ENCODE results near the gene PDGFD. TPM values are rescaled to one million over a fixed set of nuclear protein-coding genes. Genes with fewer than 3 reads are reported as not detected.

Gene PDGFD
- polyA plus RNA-seq, 3 donors, result 7.7 to 15.7 (median 9.1) TPM

DNA sequence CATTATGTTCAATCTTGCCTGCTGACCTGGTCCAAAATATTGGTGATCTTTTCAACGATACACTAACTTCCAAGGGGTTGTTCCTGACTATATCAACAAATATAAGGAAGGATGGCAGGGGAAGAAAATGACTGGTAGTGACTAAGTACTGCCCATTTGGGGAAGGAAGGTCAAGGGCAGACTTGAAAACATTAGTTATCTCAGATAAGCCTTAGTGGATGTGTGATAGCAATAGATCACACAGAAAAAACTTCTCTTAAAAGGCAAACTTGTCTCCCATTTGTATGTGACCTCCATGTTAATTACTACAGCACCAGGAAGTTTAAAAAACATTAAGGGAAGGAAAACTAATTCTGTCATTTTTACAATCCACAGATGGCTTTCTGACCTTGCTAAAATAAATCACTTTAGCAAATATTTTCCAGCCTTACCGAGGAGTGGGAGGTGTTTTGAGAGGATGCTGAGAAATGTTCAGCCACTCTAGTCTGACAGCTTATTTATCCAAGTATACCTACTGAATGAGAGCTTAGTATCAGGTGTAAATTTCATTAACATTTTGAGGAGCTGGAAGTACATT lies 215.7 kb downstream of the PDGFD start:
- H3K27ac ChIP-seq (ENCODE audit: low read depth, low read length), result no peak overlapping the region
- 52 to 60% (median 59%) methylated on average over 2 of the region's 2 CpGs for WGBS, 3 donors

DNA sequence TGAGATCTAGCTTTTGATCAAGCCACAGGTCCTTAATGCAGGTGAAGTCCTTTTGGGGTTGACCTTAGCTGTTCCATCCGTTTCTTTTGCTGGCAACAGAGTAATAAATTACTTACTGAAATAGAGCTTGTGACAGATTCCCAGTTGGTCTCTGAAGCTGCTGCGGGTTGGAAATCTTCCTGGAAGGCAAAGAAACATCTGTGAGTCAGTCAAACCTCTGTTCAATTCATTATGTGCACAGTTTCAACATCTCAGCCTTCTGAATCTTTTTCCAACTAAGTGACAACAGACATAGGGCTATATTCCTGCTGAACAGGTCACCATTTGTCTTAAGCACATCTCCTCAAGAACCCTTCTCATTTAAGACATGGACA lies 216.4 kb downstream of the PDGFD start:
- 48 to 54% (median 52%) methylated on average over 2 of the region's 2 CpGs for WGBS, 3 donors
- H3K27ac ChIP-seq (ENCODE audit: low read depth, low read length), result no peak overlapping the region

- 68 to 73% (median 70%) methylated on average over 3 of the region's 3 CpGs for WGBS, 3 donors
Observed at GRCh38 chr11:103946793-103947545, 217.0 kb downstream of the PDGFD start.

DNA sequence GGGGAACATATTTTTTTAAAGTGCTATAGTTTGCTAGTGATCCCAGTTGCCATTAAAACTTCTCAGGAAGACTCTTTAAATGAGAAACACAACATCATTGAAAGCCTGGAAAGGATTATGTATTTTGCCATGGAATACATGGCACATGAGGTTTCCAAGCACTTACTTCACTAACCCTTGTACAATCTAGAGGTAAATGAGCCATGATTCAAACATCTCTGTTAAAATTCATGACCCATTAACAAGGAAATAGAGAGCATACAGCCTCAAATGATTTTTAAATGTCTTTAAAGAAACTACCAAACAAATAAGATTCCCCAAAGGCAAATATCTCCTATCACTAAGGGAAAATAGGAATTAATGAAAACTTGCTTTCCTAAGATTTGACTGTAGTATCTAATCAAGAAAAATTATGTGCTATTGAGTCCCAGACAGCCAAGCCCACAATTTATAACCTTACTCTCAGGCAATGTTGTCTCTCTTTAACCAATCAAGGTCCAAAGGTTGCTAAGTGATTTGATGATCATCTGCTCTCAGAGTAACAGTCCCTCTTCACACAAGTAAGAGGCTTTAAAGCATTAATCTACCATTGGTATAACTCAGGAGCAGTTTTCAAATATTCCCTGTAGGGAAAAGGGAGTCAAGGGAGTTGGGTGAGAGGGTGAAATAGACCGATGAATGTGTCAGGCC lies 219.6 kb downstream of the PDGFD start:
- WGBS, 3 donors, result 93 to 95% (median 94%) methylated on average over 1 of the region's 1 CpG
- no peak overlapping the region for H3K27ac ChIP-seq (ENCODE audit: low read depth, low read length)

More at GRCh38 chr11:103946793-103947545, 217.0 kb downstream of the PDGFD start:
- no peak overlapping the region for H3K27ac ChIP-seq (ENCODE audit: low read depth, low read length)

DNA sequence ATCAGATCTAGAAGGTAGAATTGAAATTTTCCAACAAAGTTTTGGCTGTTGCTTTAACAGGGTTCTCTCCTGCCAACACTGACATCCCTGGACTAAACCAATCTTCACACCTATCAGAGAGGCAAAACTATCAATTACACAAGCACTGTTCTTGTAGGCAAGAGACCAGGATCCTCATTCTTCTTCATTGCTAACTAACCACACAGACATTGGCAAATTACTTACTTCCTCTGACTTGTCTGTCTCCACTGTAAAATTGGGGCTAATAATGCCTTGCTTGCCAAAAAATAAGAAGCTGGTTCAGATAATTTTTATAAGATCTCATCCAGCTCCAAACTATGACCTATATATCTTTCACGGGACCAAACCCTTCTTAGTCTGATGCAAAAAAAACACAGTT lies 221.3 kb downstream of the PDGFD start:
- no peak overlapping the region for H3K27ac ChIP-seq (ENCODE audit: low read depth, low read length)
- WGBS, 3 donors, result 81 to 94% (median 90%) methylated on average over 1 of the region's 1 CpG

DNA sequence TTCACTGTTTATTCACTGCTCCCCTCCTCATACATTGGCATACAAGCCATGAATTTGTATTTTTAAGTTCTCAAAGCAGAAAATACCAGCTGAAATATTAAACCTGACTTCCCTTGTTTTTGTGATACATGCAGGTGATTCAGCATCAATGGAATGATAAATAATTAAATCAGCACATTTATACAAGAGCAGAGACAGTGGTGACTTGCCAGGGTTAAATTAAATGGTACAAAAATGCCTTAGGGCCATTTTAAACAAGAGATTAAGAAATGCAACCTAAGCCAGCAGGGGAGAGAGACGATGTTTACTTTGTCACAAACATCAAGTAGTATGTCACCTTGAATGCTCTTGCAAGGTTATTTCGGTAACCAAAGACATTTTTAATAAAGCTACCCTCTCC lies 223.4 kb downstream of the PDGFD start:
- WGBS, 3 donors, result 32 to 96% (median 89%) methylated on average over 2 of the region's 2 CpGs
- no peak overlapping the region for H3K27ac ChIP-seq (ENCODE audit: low read depth, low read length)

- 93 to 98% (median 93%) methylated on average over 3 of the region's 3 CpGs for WGBS, 3 donors
- H3K27ac ChIP-seq (ENCODE audit: low read depth, low read length), result no peak overlapping the region
Observed at GRCh38 chr11:103939694-103940093, 224.3 kb downstream of the PDGFD start.

- no peak overlapping the region for H3K27ac ChIP-seq (ENCODE audit: low read depth, low read length)
- 61 to 82% (median 67%) methylated on average over 1 of the region's 1 CpG for WGBS, 3 donors
Observed at GRCh38 chr11:103936059-103936458, 227.9 kb downstream of the PDGFD start.

DNA sequence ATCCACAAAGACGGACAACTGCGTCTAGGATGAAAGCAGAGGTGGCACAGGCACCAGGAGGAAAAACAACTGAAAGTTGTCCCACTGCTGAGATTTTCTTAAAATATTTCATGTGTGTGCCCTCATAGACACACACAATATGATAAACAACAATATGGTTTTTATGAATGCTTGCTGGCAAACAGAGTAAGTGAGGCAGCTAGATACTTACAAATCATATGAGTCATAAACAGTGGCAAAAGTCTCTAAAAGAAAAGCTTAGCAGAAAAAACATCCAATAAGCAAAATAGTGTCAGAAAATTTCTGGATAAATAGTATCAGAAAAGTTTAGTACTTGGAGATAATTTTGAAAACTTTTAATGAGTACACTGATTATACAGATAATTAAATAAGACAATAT lies 228.7 kb downstream of the PDGFD start:
- no peak overlapping the region for H3K27ac ChIP-seq (ENCODE audit: low read depth, low read length)
- 94 to 100% (median 94%) methylated on average over 2 of the region's 2 CpGs for WGBS, 3 donors

GRCh38 chr11:103929170-103929903 lies 234.6 kb downstream of the PDGFD start:
- WGBS, 3 donors, result 65 to 91% (median 89%) methylated on average over 3 of the region's 3 CpGs
- no peak overlapping the region for H3K27ac ChIP-seq (ENCODE audit: low read depth, low read length)

DNA sequence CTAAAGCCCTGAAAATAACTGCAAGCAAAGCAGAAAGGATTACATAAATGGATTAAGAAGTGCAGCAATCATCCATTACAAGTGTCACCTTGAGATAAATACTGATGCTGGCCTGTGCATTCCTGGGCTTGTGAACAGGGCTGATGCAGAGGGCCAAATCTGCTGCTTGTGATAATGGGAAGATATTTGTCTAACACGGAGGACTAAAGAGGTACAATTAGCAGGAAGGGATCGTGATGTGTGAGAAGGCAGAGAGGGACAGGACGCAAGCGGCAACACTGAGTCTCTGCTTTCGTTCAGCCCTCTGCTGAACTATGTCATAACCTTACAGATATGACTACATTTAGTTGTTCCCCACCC lies 235.2 kb downstream of the PDGFD start:
- WGBS, 3 donors, result 84 to 88% (median 86%) methylated on average over 5 of the region's 5 CpGs
- H3K27ac ChIP-seq (ENCODE audit: low read depth, low read length), result no peak overlapping the region

- 89 to 94% (median 94%) methylated on average over 5 of the region's 5 CpGs for WGBS, 3 donors
Observed at GRCh38 chr11:103928040-103928801, 235.7 kb downstream of the PDGFD start.

DNA sequence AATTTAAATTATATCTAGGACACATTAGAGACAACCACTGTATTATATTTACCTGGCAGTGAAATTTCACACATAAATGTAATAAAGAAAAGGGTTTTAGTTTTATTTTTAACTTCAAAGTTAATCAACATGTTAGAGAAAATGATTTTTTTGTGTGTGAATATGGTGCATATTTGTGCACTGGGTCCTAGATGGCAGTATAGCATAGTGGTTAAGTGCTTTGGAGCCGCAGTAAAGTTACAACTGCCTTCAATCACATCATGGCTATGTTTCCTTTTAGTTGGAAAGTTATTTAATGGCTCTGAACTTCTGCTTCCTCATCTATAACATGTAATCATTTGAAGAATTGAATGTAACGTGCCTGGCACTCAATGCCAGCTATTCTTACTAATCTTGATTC lies 236.4 kb downstream of the PDGFD start:
- no peak overlapping the region for H3K27ac ChIP-seq (ENCODE audit: low read depth, low read length)
- 48 to 55% (median 52%) methylated on average over 2 of the region's 2 CpGs for WGBS, 3 donors

More at GRCh38 chr11:103928040-103928801, 235.7 kb downstream of the PDGFD start:
- H3K27ac ChIP-seq (ENCODE audit: low read depth, low read length), result peak overlapping the region; percentile 38

DNA sequence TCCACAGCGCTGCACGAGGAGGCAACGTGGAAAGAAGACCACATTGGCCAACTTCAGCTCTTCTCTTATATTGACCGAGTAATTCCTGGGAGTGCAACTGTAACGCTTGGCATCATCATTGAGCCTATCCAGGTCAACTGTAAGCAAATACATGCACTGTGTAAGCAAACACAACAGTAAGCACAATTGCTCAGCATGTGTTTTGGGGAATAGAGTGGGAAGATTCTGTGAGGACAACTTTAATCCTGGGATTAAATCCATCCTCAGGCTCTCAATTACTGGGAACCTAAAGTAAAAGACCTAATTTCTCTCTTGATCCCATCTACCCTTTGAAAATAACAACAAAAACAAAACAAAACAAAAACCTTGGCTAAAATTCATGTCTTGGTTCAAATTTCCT lies 237.0 kb downstream of the PDGFD start:
- H3K27ac ChIP-seq (ENCODE audit: low read depth, low read length), result no peak overlapping the region
- WGBS, 3 donors, result 86 to 97% (median 94%) methylated on average over 5 of the region's 5 CpGs

- no peak overlapping the region for H3K27ac ChIP-seq (ENCODE audit: low read depth, low read length)
- WGBS, 3 donors, result 87 to 93% (median 91%) methylated on average over 5 of the region's 5 CpGs
Observed at GRCh38 chr11:103924166-103925013, 239.6 kb downstream of the PDGFD start.

GRCh38 chr11:103923451-103923931 lies 240.5 kb downstream of the PDGFD start:
- no peak overlapping the region for H3K27ac ChIP-seq (ENCODE audit: low read depth, low read length)

DNA sequence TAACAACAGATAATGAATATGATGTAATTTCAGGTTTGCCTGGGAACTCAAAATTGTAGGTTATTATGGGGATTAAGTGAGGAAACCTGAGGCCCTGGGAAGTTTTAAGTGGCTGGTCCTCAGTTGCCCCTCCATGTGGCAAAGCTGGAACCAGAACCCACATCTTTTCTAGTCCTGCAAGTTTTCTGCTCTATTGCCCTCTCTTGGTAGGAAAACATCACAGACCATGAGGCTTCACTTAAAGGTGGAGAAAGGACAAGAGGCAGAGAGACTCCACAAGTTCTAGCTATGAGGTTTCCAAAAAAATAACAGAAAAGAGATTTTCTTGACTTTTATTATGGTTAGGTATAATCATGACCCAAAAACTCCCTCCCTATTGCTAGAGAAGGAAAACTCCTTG lies 243.0 kb downstream of the PDGFD start:
- H3K27ac ChIP-seq (ENCODE audit: low read depth, low read length), result no peak overlapping the region

Measured in adipose tissue (tissue), 3 donors.